Measurements from ENCODE around the gene RFPL3.
"Not testable (repeated sequence)": the region's sequence is repeated elsewhere in the genome, so short reads cannot be mapped to it uniquely, and the experiment has no call there.

RFPL3 gene

DNA sequence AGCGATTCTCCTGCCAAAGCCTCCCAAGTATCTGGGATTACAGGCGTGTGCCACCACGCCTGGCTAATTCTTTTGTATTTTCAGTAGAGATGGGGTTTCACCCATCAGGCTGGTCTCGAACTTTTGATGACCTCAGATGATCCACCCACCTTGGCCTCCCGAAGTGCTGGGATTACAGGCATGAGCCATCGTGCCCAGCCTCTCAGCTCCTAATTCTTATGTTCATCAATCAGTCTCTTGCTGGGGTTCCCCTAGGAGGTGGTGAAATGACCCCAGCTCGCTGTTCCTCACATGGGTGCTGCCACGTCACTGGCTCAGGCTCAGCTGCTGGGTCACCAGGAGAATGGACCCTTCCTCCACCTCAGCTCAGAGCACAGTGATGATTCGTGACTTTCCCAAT is at the start of gene RFPL3:
Gene RFPL3 (plus strand): TSS at position 301 of the 400 bp plus-strand sequence. CDS start 205 bp downstream, outside the sequence.
- not testable (repeated sequence) for ATAC-seq (ENCODE audit: insufficient read depth, low read depth); H3K4me3 ChIP-seq (ENCODE audit: low read depth in 1 of 2, low read length in 2 of 2); H3K79me2 ChIP-seq (ENCODE audit: insufficient read depth, low read length); DNase-seq; H3K36me3 ChIP-seq (ENCODE audit: insufficient read depth, low read length); H3K4me1 ChIP-seq (ENCODE audit: insufficient read depth, low read length); H3K4me2 ChIP-seq (ENCODE audit: insufficient read depth, low read length); H2AFZ ChIP-seq (ENCODE audit: low read depth, low read length); H4K20me1 ChIP-seq (ENCODE audit: insufficient read depth, low read length); H3K27me3 ChIP-seq (ENCODE audit: insufficient read depth, low read length, poor library complexity); H3K9me3 ChIP-seq (ENCODE audit: insufficient read depth, low read length, severe bottlenecking); H3K27ac ChIP-seq (ENCODE audit: low read length); H3K9ac ChIP-seq (ENCODE audit: low read depth, low read length)

DNA sequence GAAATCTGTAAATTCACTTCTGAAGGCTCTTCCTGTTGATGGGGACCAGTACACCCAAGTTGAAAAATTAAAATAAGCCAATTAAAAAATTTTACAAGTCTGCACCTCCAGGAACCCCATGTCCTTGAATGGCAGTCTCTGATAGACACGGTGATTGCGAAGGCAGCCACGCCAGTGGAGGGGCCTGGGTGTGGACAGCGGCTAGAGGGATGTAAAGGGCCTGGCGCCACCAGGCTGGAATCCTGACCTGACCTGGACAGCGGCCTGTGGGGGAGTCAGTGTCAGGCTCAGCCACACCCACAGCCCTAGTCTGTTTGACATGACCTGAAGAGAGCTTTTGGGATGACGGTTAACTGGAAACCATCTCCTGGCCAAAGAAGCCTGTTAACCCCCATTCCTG is 49.5 kb upstream of the RFPL3 start:
- H3K27me3 ChIP-seq (ENCODE audit: insufficient read depth, low read length, poor library complexity) = peaks cover 5% of the 10 kb centered on the region
- H4K20me1 ChIP-seq (ENCODE audit: insufficient read depth, low read length) = 0 out of 2 replicates have a peak, but pooled peaks cover 3% of the 10 kb centered on the region
- no peaks in the 10 kb centered on the region for H3K4me1 ChIP-seq (ENCODE audit: insufficient read depth, low read length)
- DNase-seq (no peak), ATAC-seq (ENCODE audit: insufficient read depth, low read depth) (no peak)
- no peak overlapping the region for H3K4me3 ChIP-seq (ENCODE audit: low read depth in 1 of 2, low read length in 2 of 2)
- H3K9ac ChIP-seq (ENCODE audit: low read depth, low read length) = no peak overlapping the region
- no peak overlapping the region for H3K27ac ChIP-seq (ENCODE audit: low read length)
- no peaks in the 10 kb centered on the region for H3K36me3 ChIP-seq (ENCODE audit: insufficient read depth, low read length)
- H3K9me3 ChIP-seq (ENCODE audit: insufficient read depth, low read length, severe bottlenecking) = no peaks in the 10 kb centered on the region
- H3K4me2 ChIP-seq (ENCODE audit: insufficient read depth, low read length) = no peak overlapping the region
- H3K79me2 ChIP-seq (ENCODE audit: insufficient read depth, low read length) = no peaks in the 10 kb centered on the region
- no peak overlapping the region for H2AFZ ChIP-seq (ENCODE audit: low read depth, low read length)
- TF ChIP-seq, protein P1, sequence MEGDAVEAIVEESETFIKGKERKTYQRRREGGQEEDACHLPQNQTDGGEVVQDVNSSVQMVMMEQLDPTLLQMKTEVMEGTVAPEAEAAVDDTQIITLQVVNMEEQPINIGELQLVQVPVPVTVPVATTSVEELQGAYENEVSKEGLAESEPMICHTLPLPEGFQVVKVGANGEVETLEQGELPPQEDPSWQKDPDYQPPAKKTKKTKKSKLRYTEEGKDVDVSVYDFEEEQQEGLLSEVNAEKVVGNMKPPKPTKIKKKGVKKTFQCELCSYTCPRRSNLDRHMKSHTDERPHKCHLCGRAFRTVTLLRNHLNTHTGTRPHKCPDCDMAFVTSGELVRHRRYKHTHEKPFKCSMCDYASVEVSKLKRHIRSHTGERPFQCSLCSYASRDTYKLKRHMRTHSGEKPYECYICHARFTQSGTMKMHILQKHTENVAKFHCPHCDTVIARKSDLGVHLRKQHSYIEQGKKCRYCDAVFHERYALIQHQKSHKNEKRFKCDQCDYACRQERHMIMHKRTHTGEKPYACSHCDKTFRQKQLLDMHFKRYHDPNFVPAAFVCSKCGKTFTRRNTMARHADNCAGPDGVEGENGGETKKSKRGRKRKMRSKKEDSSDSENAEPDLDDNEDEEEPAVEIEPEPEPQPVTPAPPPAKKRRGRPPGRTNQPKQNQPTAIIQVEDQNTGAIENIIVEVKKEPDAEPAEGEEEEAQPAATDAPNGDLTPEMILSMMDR (IDR thresholded peaks at IDR 0.05; ENCODE audit: borderline replicate concordance, extremely low read depth, low read length, poor library complexity, severe bottlenecking) = no peak
- TF ChIP-seq EZH2 (IDR thresholded peaks at IDR 0.05; ENCODE audit: borderline replicate concordance, low read depth, low read length, severe bottlenecking) = no peak

DNA sequence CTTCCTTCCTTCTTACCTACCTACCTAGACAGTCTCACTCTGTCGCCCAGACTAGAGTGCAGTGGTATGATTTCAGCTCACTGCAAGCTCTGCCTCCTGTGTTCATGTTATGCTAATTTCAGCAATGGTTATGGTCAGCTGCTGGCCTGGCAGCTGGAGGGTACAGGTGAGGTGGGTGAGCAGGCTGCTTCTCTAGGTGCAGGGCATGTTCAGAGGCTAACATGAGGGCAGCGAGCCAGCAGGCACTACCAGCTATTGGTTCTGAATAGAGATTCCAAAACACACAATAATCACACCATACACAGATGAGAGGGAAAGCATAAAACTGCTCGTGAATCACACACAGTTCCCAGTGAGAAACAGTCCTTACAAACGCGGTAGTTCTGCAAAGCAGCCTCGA is 48.7 kb upstream of the RFPL3 start:
- TF ChIP-seq, protein P1 (IDR thresholded peaks at IDR 0.05; ENCODE audit: borderline replicate concordance, extremely low read depth, low read length, poor library complexity, severe bottlenecking) = no peak
- TF ChIP-seq EZH2 (IDR thresholded peaks at IDR 0.05; ENCODE audit: borderline replicate concordance, low read depth, low read length, severe bottlenecking) = no peak
- Histone ChIP-seq H3K4me3 (ENCODE audit: low read depth in 1 of 2, low read length in 2 of 2) (no peak overlapping the region), H3K4me1 (ENCODE audit: insufficient read depth, low read length) (no peaks in the 10 kb centered on the region), H3K36me3 (ENCODE audit: insufficient read depth, low read length) (no peaks in the 10 kb centered on the region), H4K20me1 (ENCODE audit: insufficient read depth, low read length) (0 out of 2 replicates have a peak, but pooled peaks cover 3% of the 10 kb centered on the region), H3K27ac (ENCODE audit: low read length) (no peak overlapping the region), H3K79me2 (ENCODE audit: insufficient read depth, low read length) (no peaks in the 10 kb centered on the region), H3K4me2 (ENCODE audit: insufficient read depth, low read length) (no peak overlapping the region), H3K9ac (ENCODE audit: low read depth, low read length) (no peak overlapping the region), H3K27me3 (ENCODE audit: insufficient read depth, low read length, poor library complexity) (peaks cover 9% of the 10 kb centered on the region), H2AFZ (ENCODE audit: low read depth, low read length) (no peak overlapping the region), H3K9me3 (ENCODE audit: insufficient read depth, low read length, severe bottlenecking) (no peaks in the 10 kb centered on the region)
- DNase-seq (no peak), ATAC-seq (ENCODE audit: insufficient read depth, low read depth) (no peak)

DNA sequence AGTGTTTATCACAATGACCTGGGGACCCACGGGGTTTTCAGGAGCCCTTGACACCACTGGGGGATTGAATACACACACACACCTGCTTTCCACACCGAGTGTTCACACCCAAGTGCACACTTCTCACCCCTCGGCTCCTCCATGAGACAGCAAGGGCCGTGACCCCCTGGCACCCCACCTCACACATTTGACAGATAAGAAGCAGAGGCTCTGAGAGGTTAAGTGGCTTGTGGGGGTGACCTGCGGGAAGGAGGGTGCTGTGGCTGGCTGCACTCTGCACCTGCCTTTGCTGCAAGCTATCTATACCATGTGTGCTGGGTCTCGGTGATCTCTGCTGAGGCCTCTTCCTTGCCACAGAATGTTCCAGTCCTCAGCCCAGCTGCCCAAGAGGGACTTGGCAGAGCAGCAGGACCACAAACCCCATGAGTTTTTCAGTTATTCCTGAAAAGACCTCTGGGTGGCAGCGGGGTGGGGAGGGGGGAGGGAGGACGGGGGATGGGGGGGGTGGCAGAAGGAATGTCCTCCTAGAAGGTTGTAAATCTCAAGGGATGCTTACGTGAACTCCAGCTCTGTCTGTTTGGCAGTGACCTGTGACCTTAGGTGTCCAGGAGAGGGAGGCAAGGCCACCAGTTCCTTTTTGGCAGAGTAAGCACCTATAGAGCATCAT is 47.9 kb upstream of the RFPL3 start:
- TF ChIP-seq EZH2 (IDR thresholded peaks at IDR 0.05; ENCODE audit: borderline replicate concordance, low read depth, low read length, severe bottlenecking) = no peak
- TF ChIP-seq, protein P1 (IDR thresholded peaks at IDR 0.05; ENCODE audit: borderline replicate concordance, extremely low read depth, low read length, poor library complexity, severe bottlenecking) = no peak
- no peak for ATAC-seq (ENCODE audit: insufficient read depth, low read depth)
- no peak overlapping the region for H2AFZ ChIP-seq (ENCODE audit: low read depth, low read length)
- H3K9me3 ChIP-seq (ENCODE audit: insufficient read depth, low read length, severe bottlenecking) = no peaks in the 10 kb centered on the region
- no peaks in the 10 kb centered on the region for H3K79me2 ChIP-seq (ENCODE audit: insufficient read depth, low read length)
- no peak overlapping the region for H3K4me2 ChIP-seq (ENCODE audit: insufficient read depth, low read length)
- no peak overlapping the region for H3K27ac ChIP-seq (ENCODE audit: low read length)
- H3K4me3 ChIP-seq (ENCODE audit: low read depth in 1 of 2, low read length in 2 of 2) = no peak overlapping the region
- H3K36me3 ChIP-seq (ENCODE audit: insufficient read depth, low read length) = no peaks in the 10 kb centered on the region
- DNase-seq = no peak
- no peak overlapping the region for H3K9ac ChIP-seq (ENCODE audit: low read depth, low read length)
- H3K27me3 ChIP-seq (ENCODE audit: insufficient read depth, low read length, poor library complexity) = peaks cover 9% of the 10 kb centered on the region
- no peaks in the 10 kb centered on the region for H3K4me1 ChIP-seq (ENCODE audit: insufficient read depth, low read length)
- H4K20me1 ChIP-seq (ENCODE audit: insufficient read depth, low read length) = 0 out of 2 replicates have a peak, but pooled peaks cover 3% of the 10 kb centered on the region

All from DND-41 (cell line).